ENCODE data around the gene IGSF11.

DNA sequence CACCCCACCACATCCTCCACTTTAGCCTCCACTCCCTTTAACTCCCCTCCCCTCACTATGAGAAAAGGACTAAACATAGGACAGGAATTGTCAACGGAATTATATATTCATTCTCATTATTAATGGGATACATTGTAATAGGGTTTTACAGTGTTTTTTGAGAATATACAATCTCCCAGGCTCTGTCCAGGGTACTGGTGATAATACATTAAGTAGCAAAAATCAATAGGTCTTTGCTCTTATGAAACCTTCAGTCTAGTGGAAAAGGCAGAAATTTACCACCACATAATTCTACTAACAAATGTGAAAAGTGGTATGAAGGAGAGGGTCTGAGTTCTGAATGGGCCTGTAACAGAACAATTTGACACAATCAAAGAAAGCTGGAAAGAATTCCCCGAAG lies 28.2 kb upstream of the IGSF11 start:
- TF ChIP-seq, protein P1, sequence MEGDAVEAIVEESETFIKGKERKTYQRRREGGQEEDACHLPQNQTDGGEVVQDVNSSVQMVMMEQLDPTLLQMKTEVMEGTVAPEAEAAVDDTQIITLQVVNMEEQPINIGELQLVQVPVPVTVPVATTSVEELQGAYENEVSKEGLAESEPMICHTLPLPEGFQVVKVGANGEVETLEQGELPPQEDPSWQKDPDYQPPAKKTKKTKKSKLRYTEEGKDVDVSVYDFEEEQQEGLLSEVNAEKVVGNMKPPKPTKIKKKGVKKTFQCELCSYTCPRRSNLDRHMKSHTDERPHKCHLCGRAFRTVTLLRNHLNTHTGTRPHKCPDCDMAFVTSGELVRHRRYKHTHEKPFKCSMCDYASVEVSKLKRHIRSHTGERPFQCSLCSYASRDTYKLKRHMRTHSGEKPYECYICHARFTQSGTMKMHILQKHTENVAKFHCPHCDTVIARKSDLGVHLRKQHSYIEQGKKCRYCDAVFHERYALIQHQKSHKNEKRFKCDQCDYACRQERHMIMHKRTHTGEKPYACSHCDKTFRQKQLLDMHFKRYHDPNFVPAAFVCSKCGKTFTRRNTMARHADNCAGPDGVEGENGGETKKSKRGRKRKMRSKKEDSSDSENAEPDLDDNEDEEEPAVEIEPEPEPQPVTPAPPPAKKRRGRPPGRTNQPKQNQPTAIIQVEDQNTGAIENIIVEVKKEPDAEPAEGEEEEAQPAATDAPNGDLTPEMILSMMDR (IDR thresholded peaks at IDR 0.05) = no peak
- no peak for TF ChIP-seq EZH2 (IDR thresholded peaks at IDR 0.05; ENCODE audit: borderline replicate concordance, insufficient read depth, low read depth, low read length, poor library complexity, severe bottlenecking)
